SK-N-SH treated with all-trans-retinoic acid at 6 μM for 48 hours (cell line): ENCODE measurements around the gene TMEFF2.

ENCODE experiments used
- ARNTL ChIP-seq: fragments of 450-650 bp; formaldehyde crosslinking; IDR thresholded peaks from 2 replicates; pipeline ENCODE4 v1.5.0; 2020; ENCODE audit warnings: low read depth, mild to moderate bottlenecking, moderate library complexity, borderline replicate concordance
- GLIS3 ChIP-seq: fragments of 250-450 bp; sonication (Bioruptor Pico); IDR thresholded peaks from 2 replicates; pipeline ENCODE4 v1.5.0; 2020; ENCODE audit warnings: mild to moderate bottlenecking, moderate library complexity
- ZFP3 ChIP-seq: fragments of 250-450 bp; sonication (Bioruptor Pico); IDR thresholded peaks from 2 replicates; pipeline ENCODE4 v1.5.0; 2020; ENCODE audit warnings: mild to moderate bottlenecking, moderate library complexity

DNA sequence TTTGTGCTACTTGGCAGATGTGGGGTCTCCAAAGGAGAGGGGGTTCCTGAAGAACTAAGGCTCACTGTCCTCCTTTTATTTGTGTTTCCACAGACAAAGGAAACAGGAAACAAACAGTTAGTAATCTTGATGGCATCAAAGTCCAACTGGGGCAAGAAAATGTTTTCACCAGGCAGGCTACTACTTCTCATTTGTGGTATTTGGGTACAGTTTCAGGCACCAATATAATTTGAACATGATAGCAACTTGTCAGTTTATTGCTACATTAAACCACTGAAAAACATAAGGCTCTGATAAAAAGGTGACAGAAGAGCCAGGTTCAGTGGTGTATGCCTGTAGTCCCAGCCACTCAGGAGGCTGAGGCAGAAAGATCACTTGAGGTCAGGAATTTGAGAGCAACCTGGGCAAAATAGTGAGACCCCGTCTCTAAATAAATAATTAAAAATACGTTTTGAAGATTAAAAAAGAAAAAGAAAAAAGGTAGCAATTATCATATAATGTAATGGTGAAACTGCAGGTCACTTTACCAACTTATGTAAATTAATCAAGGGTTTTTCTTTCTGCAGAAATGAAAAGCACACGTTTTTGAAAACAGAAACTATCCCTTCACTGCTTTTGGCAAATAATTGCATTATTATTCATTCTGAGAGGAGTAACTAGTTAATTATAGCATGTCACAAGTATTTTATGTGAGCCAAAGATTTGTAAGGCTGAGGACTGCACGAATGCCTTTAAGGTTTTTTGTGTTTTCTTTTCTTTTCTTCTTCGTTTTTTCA, 190.4 kb downstream of the TMEFF2 start:
- TF ChIP-seq ARNTL = no peak
- TF ChIP-seq GLIS3 (CRISPR knock-in tag) = no peak
- no peak for TF ChIP-seq ZFP3 (CRISPR knock-in tag)
